DMS53 treated with DMSO at 0.1 percent for 48 hours (cell line): ENCODE results near the gene C19orf47.
"Not testable (repeated sequence)": the region's sequence is repeated elsewhere in the genome, so short reads cannot be mapped to it uniquely, and the experiment has no call there.

Source experiments
- DNase-seq: peaks from one replicate; lab custom pipeline; 2025; ENCODE audit not compliant: unreplicated experiment; lab: John Stamatoyannopoulos, UW

The C19orf47 gene

GRCh38 chr19:40355975-40356680 lies 7.9 kb upstream of the C19orf47 start:
- DNase-seq = no peak

- DNase-seq = peak; percentile 52
Measured at GRCh38 chr19:40348961-40349507, 837 bp upstream of the C19orf47 start.

GRCh38 chr19:40344422-40344821 lies 3.8 kb downstream of the C19orf47 start:
- DNase-seq = no peak

GRCh38 chr19:40342644-40343311 lies 5.4 kb downstream of the C19orf47 start:
- DNase-seq = no peak

- no peak for DNase-seq
Measured at GRCh38 chr19:40341601-40342482, 6.4 kb downstream of the C19orf47 start.

- no peak for DNase-seq
Measured at GRCh38 chr19:40339018-40339728, 9.0 kb downstream of the C19orf47 start.

GRCh38 chr19:40337594-40337993 lies 10.6 kb downstream of the C19orf47 start:
- no peak for DNase-seq

- no peak for DNase-seq
Measured at GRCh38 chr19:40337107-40337506, 11.1 kb downstream of the C19orf47 start.

GRCh38 chr19:40336601-40336900 lies 11.6 kb downstream of the C19orf47 start:
- no peak for DNase-seq

- no peak for DNase-seq
Measured at GRCh38 chr19:40335855-40336600, 12.2 kb downstream of the C19orf47 start.

- DNase-seq = no peak
Measured at GRCh38 chr19:40335101-40335500, 13.1 kb downstream of the C19orf47 start.

- DNase-seq = not testable (repeated sequence)
Measured at GRCh38 chr19:40333083-40333482, 15.1 kb downstream of the C19orf47 start.

- DNase-seq = no peak
Measured at GRCh38 chr19:40332669-40333068, 15.5 kb downstream of the C19orf47 start.

- DNase-seq = no peak
Measured at GRCh38 chr19:40331052-40331451, 17.1 kb downstream of the C19orf47 start.

- no peak for DNase-seq
Measured at GRCh38 chr19:40326201-40326600, 22.0 kb downstream of the C19orf47 start.

GRCh38 chr19:40323705-40324104 lies 24.5 kb downstream of the C19orf47 start:
- DNase-seq = no peak

- no peak for DNase-seq
Measured at GRCh38 chr19:40322951-40323615, 25.1 kb downstream of the C19orf47 start.

- DNase-seq = no peak
Measured at GRCh38 chr19:40322271-40322610, 26.0 kb downstream of the C19orf47 start.

- DNase-seq = no peak
Measured at GRCh38 chr19:40321566-40322270, 26.5 kb downstream of the C19orf47 start.
